ENCODE data around the gene PPP1R15A. TPM values are rescaled to one million over a fixed set of nuclear protein-coding genes. Genes with fewer than 3 reads are reported as not detected.

PPP1R15A gene
- total RNA-seq, 1 experiment from 2014 or later: 41.2 TPM

DNA sequence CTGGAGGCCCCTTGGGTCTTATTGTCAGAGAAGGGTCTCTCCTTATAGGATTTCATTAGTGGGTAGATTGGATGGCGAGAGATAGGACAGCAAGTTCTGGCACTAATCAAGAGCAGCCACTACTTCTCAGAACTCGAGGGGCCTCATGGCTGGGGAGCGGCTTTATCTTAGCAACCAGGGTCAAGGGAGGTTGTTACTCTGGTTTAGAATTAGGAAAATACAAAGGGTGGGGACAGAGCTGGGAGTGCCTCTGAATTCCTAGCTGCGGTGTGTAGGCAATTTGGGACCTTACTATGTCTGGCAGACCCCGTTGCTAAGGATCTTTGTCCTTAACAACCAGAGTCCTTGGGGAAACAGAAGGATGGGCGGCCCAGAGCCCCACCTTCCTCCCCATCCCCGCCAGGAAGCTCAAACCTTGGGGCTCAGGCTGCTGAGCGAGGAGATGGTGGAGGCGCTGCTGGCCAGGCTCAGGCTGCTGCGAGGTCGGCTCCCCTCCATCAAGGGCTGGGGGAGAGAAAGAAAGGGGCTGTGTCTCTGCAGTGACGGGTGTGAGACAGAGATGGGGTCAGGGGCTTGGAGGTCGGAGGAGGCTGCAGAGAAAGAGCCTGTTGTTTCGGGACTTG lies 5.0 kb upstream of the PPP1R15A start:
- TF ChIP-seq EZH2 (IDR thresholded peaks at IDR 0.05; ENCODE audit: borderline replicate concordance, low read depth, low read length, poor library complexity, severe bottlenecking) (no peak), CTCF (conservative IDR thresholded peaks at IDR 0.05; ENCODE audit: low read depth, low read length) (no peak)
- ChIA-PET CTCF (no interaction called here), POLR2A (ENCODE audit: low non-redundant PET) (interaction anchor here (0.6 kb wide), 1 partner anchor 135 kb away, joined by 4 read pairs; no protein-coding TSS in a partner anchor)
- intact Hi-C loops (cut with micrococcal nuclease; ENCODE audit: unreplicated experiment): no loop called here
- Histone ChIP-seq H3K4me1 (ENCODE audit: insufficient read depth, low read length, poor library complexity, severe bottlenecking) (peaks cover 22% of the 10 kb centered on the region), H3K9me3 (ENCODE audit: low read depth, low read length, poor library complexity, severe bottlenecking) (no peaks in the 10 kb centered on the region), H3K27ac (ENCODE audit: low read depth, low read length, poor library complexity, severe bottlenecking) (peak overlapping the region; percentile 86), H3K27me3 (replicated peaks; ENCODE audit: insufficient read depth, low read depth, low read length, poor library complexity) (no peaks in the 10 kb centered on the region), H3K36me3 (ENCODE audit: insufficient read depth, low read length, poor library complexity, severe bottlenecking) (no peaks in the 10 kb centered on the region), H3K4me3 (ENCODE audit: low read depth, low read length, poor library complexity, severe bottlenecking) (peak overlapping the region; percentile 47)
- BruUV-seq (replicated peaks): no TSS peak
- no peak for DNase-seq (ENCODE audit: low spot score)

DNA sequence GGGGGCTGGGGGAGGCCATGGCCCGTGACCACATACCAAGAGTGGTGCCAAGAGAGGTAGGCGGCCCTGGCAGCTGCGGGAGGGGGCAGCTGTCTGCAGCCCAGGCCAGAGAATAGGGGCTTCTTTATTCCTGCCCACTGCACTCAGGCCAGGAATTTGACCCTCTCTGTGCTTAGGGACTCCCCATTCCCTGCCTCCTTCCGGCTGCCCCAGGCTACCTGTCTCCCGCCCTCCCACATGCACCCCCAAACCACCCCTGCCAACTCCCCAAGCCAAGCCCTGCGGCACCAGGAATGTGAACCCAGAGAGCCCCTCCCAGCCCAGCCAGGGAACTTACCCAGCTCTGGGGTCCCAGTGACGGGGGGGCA lies 4.5 kb upstream of the PPP1R15A start:
- POLR2A ChIA-PET (ENCODE audit: low non-redundant PET): interaction anchor here (0.6 kb wide), 1 partner anchor 136 kb away, joined by 4 read pairs; no protein-coding TSS in a partner anchor
- peak overlapping the region; percentile 86 for H3K27ac ChIP-seq (ENCODE audit: low read depth, low read length, poor library complexity, severe bottlenecking)

GRCh38 chr19:48868114-48868886 lies 3.9 kb upstream of the PPP1R15A start, which contains the start of gene PLEKHA4:
Gene PLEKHA4, minus strand, starts transcription at chr19:48868617. Its CDS starts 997 bp downstream, at chr19:48867620.
- CTCF ChIA-PET: no interaction called here
- peak within 1 kb of the TSS; percentile 47 for H3K4me3 ChIP-seq (ENCODE audit: low read depth, low read length, poor library complexity, severe bottlenecking)
- POLR2A ChIA-PET (ENCODE audit: low non-redundant PET): no interaction called here

More for the DNA sequence above, 4.5 kb upstream of the PPP1R15A start:
- CTCF ChIA-PET: no interaction called here
- Histone ChIP-seq H3K4me1 (ENCODE audit: insufficient read depth, low read length, poor library complexity, severe bottlenecking) (peaks cover 22% of the 10 kb centered on the region), H3K4me3 (ENCODE audit: low read depth, low read length, poor library complexity, severe bottlenecking) (peak overlapping the region; percentile 47), H3K27me3 (replicated peaks; ENCODE audit: insufficient read depth, low read depth, low read length, poor library complexity) (no peaks in the 10 kb centered on the region), H3K36me3 (ENCODE audit: insufficient read depth, low read length, poor library complexity, severe bottlenecking) (no peaks in the 10 kb centered on the region), H3K9me3 (ENCODE audit: low read depth, low read length, poor library complexity, severe bottlenecking) (no peaks in the 10 kb centered on the region)
- no peak for DNase-seq (ENCODE audit: low spot score)
- TF ChIP-seq CTCF (conservative IDR thresholded peaks at IDR 0.05; ENCODE audit: low read depth, low read length) (no peak), EZH2 (IDR thresholded peaks at IDR 0.05; ENCODE audit: borderline replicate concordance, low read depth, low read length, poor library complexity, severe bottlenecking) (no peak)
- no TSS peak for BruUV-seq (replicated peaks)
- intact Hi-C loops (cut with micrococcal nuclease; ENCODE audit: unreplicated experiment): no loop called here

More at GRCh38 chr19:48868114-48868886, 3.9 kb upstream of the PPP1R15A start, which contains the start of gene PLEKHA4:
- peak; percentile 57 for DNase-seq (ENCODE audit: low spot score)
- Histone ChIP-seq H3K27me3 (replicated peaks; ENCODE audit: insufficient read depth, low read depth, low read length, poor library complexity) (no peaks in the 10 kb centered on the region), H3K36me3 (ENCODE audit: insufficient read depth, low read length, poor library complexity, severe bottlenecking) (peaks cover 2% of the 10 kb centered on the region), H3K27ac (ENCODE audit: low read depth, low read length, poor library complexity, severe bottlenecking) (peak within 1 kb of the TSS; percentile 86), H3K9me3 (ENCODE audit: low read depth, low read length, poor library complexity, severe bottlenecking) (no peaks in the 10 kb centered on the region), H3K4me1 (ENCODE audit: insufficient read depth, low read length, poor library complexity, severe bottlenecking) (peaks cover 24% of the 10 kb centered on the region)
- intact Hi-C loops (cut with micrococcal nuclease; ENCODE audit: unreplicated experiment): no loop called here
- TF ChIP-seq CTCF (conservative IDR thresholded peaks at IDR 0.05; ENCODE audit: low read depth, low read length) (no peak), EZH2 (IDR thresholded peaks at IDR 0.05; ENCODE audit: borderline replicate concordance, low read depth, low read length, poor library complexity, severe bottlenecking) (no peak)
- BruUV-seq (replicated peaks): TSS peak; percentile 87
